Measurements from ENCODE around the gene DEFB115. TPM values are rescaled to one million over a fixed set of nuclear protein-coding genes. Genes with fewer than 3 reads are reported as not detected.
"Not testable (repeated sequence)": the region's sequence is repeated elsewhere in the genome, so short reads cannot be mapped to it uniquely, and the experiment has no call there.

The DEFB115 gene
- not detected in 2 replicates for total RNA-seq (2014; rRNA removed; shearing (Covaris generic))

GRCh38 chr20:31257364-31257763 lies at the start of gene DEFB115:
Gene DEFB115 (plus strand): TSS chr20:31257664. CDS start chr20:31257664, 0 bp downstream.
- DNase-seq (ENCODE audit: low read depth), result no peak

GRCh38 chr20:31236953-31237352 lies 20.5 kb upstream of the DEFB115 start:
- no peak for DNase-seq (ENCODE audit: low read depth)

- no peak for DNase-seq (ENCODE audit: low read depth)
Observed at GRCh38 chr20:31237763-31238162, 19.7 kb upstream of the DEFB115 start.

- no peak for DNase-seq (ENCODE audit: low read depth)
Observed at GRCh38 chr20:31239139-31239538, 18.3 kb upstream of the DEFB115 start.

GRCh38 chr20:31256959-31257358 lies 505 bp upstream of the DEFB115 start:
- no peak for DNase-seq (ENCODE audit: low read depth)

GRCh38 chr20:31260326-31260932 lies 3.0 kb downstream of the DEFB115 start:
- peak; percentile 20 for DNase-seq (ENCODE audit: low read depth)

GRCh38 chr20:31274441-31274840 lies 17.0 kb downstream of the DEFB115 start:
- no peak for DNase-seq (ENCODE audit: low read depth)

- no peak for DNase-seq (ENCODE audit: low read depth)
Observed at GRCh38 chr20:31278178-31278577, 20.7 kb downstream of the DEFB115 start.

GRCh38 chr20:31284964-31285363 lies 27.5 kb downstream of the DEFB115 start:
- not testable (repeated sequence) for DNase-seq (ENCODE audit: low read depth)

- no peak for DNase-seq (ENCODE audit: low read depth)
Observed at GRCh38 chr20:31308535-31309162, 51.2 kb downstream of the DEFB115 start, which contains the start of gene DEFB116. Gene DEFB116 (minus strand): TSS chr20:31308585. CDS start chr20:31308585, 0 bp downstream.

Other genes starting within 250 kb of the DEFB115 start
- gene DEFB116, start 50.9 kb downstream of the DEFB115 start, total RNA-seq (2014; rRNA removed; shearing (Covaris generic)), result not detected in 2 replicates
- gene DEFB118, start 110.9 kb downstream of the DEFB115 start, total RNA-seq (2014; rRNA removed; shearing (Covaris generic)), result not detected in 2 replicates
- not detected in 2 replicates for gene DEFB119, start 132.9 kb downstream of the DEFB115 start, total RNA-seq (2014; rRNA removed; shearing (Covaris generic))
- gene DEFB121, start 148.6 kb downstream of the DEFB115 start, total RNA-seq (2014; rRNA removed; shearing (Covaris generic)), result not detected in 2 replicates
- not detected in 2 replicates for gene DEFB123, start 183.0 kb downstream of the DEFB115 start, total RNA-seq (2014; rRNA removed; shearing (Covaris generic))
- gene DEFB124, start 217.5 kb downstream of the DEFB115 start, total RNA-seq (2014; rRNA removed; shearing (Covaris generic)), result not detected in 2 replicates
- gene REM1, start 217.6 kb downstream of the DEFB115 start, total RNA-seq (2014; rRNA removed; shearing (Covaris generic)), result not detected in 2 replicates

Data from M059J (cell line).